ENCODE measurements around the gene TRIM38. TPM values are rescaled to one million over a fixed set of nuclear protein-coding genes. Genes with fewer than 3 reads are reported as not detected.

Gene TRIM38
- total and polyA plus RNA-seq, 2 donors from 2014 or later, result 12.2 to 27.9 TPM

- TF ChIP-seq CTCF (IDR thresholded peaks at IDR 0.05; ENCODE audit: borderline replicate concordance, extremely low read depth, insufficient read depth), result peak; percentile 10
- intact Hi-C loops (cut with DNase I), result no loop called here
- peak overlapping the region; percentile 40 to 80 (median 60) for H3K4me3 ChIP-seq (ENCODE audit: low read length in 3 of 3)
- peaks cover 0 to 7% (median 0%) of the 10 kb centered on the region in 3 donors for H3K4me1 ChIP-seq (ENCODE audit: control insufficient read depth in 2 of 3, insufficient read depth in 2 of 3, low read depth in 1 of 3, low read length in 3 of 3)
- H3K36me3 ChIP-seq (ENCODE audit: control insufficient read depth in 2 of 3, insufficient read depth in 3 of 3, low read length in 3 of 3), result no peaks in the 10 kb centered on the region
- H3K27ac ChIP-seq (ENCODE audit: low read depth in 2 of 2, low read length in 2 of 2), result peak overlapping the region; percentile 9 to 11
- H3K9me3 ChIP-seq (ENCODE audit: control insufficient read depth in 2 of 3, insufficient read depth in 1 of 3, low read length in 3 of 3), result no peaks in the 10 kb centered on the region
- DNase-seq (peak; percentile 91 to 97 (median 94)), FAIRE-seq (no peak)
- peak overlapping the region in 2 of 3 donors; percentile 65 to 81 for H3K9ac ChIP-seq (ENCODE audit: low read length in 3 of 3)
- H3K27me3 ChIP-seq (ENCODE audit: control insufficient read depth, insufficient read depth, low read length), result no peaks in the 10 kb centered on the region
These were observed 55.0 kb downstream of the TRIM38 start for GRCh38 chr6:26017632-26017966.

- H3K4me3 ChIP-seq (ENCODE audit: low read length in 3 of 3), result peak overlapping the region; percentile 69 to 96 (median 88)
- TF ChIP-seq CTCF (IDR thresholded peaks at IDR 0.05; ENCODE audit: borderline replicate concordance, extremely low read depth, insufficient read depth), result no peak
- peak overlapping the region in 1 of 2 donors; percentile 18 for H3K27ac ChIP-seq (ENCODE audit: low read depth in 2 of 2, low read length in 2 of 2)
- H3K27me3 ChIP-seq (ENCODE audit: control insufficient read depth, insufficient read depth, low read length), result no peaks in the 10 kb centered on the region
- DNase-seq (peak in 4 of 5 donors; percentile 43 to 82 (median 62)), FAIRE-seq (no peak)
- H3K9me3 ChIP-seq (ENCODE audit: control insufficient read depth in 2 of 3, insufficient read depth in 1 of 3, low read length in 3 of 3), result no peaks in the 10 kb centered on the region
- no peaks in the 10 kb centered on the region for H3K36me3 ChIP-seq (ENCODE audit: control insufficient read depth in 2 of 3, insufficient read depth in 3 of 3, low read length in 3 of 3)
- intact Hi-C loops (cut with DNase I), result no loop called here
- H3K4me1 ChIP-seq (ENCODE audit: control insufficient read depth in 2 of 3, insufficient read depth in 2 of 3, low read depth in 1 of 3, low read length in 3 of 3), result peaks cover 0 to 7% (median 0%) of the 10 kb centered on the region in 3 donors
- H3K9ac ChIP-seq (ENCODE audit: low read length in 3 of 3), result peak overlapping the region in 1 of 3 donors; percentile 86
These were observed 56.7 kb downstream of the TRIM38 start for GRCh38 chr6:26019261-26019830.

GRCh38 chr6:26019967-26020328 is 57.3 kb downstream of the TRIM38 start:
- H3K4me1 ChIP-seq (ENCODE audit: control insufficient read depth in 2 of 3, insufficient read depth in 2 of 3, low read depth in 1 of 3, low read length in 3 of 3), result peaks cover 0 to 7% (median 0%) of the 10 kb centered on the region in 3 donors
- H3K27ac ChIP-seq (ENCODE audit: low read depth in 2 of 2, low read length in 2 of 2), result peak overlapping the region in 1 of 2 donors; percentile 18
- DNase-seq (peak in 3 of 5 donors; percentile 47 to 63 (median 51)), FAIRE-seq (no peak)
- intact Hi-C loops (cut with DNase I), result no loop called here
- H3K4me3 ChIP-seq (ENCODE audit: low read length in 3 of 3), result peak overlapping the region; percentile 69 to 96 (median 88)
- no peaks in the 10 kb centered on the region for H3K27me3 ChIP-seq (ENCODE audit: control insufficient read depth, insufficient read depth, low read length)
- peak overlapping the region in 1 of 3 donors; percentile 86 for H3K9ac ChIP-seq (ENCODE audit: low read length in 3 of 3)
- H3K9me3 ChIP-seq (ENCODE audit: control insufficient read depth in 2 of 3, insufficient read depth in 1 of 3, low read length in 3 of 3), result no peaks in the 10 kb centered on the region
- H3K36me3 ChIP-seq (ENCODE audit: control insufficient read depth in 2 of 3, insufficient read depth in 3 of 3, low read length in 3 of 3), result no peaks in the 10 kb centered on the region
- no peak for TF ChIP-seq CTCF (IDR thresholded peaks at IDR 0.05; ENCODE audit: borderline replicate concordance, extremely low read depth, insufficient read depth)
